Superior temporal gyrus (tissue), 1 donor: ENCODE data around the gene GFRA4.

Experiments used
- DNase-seq: peaks from one replicate; pipeline ENCODE4 v3.0.0-alpha.2; 2016; ENCODE audit errors: extremely low spot score

Gene GFRA4

DNA sequence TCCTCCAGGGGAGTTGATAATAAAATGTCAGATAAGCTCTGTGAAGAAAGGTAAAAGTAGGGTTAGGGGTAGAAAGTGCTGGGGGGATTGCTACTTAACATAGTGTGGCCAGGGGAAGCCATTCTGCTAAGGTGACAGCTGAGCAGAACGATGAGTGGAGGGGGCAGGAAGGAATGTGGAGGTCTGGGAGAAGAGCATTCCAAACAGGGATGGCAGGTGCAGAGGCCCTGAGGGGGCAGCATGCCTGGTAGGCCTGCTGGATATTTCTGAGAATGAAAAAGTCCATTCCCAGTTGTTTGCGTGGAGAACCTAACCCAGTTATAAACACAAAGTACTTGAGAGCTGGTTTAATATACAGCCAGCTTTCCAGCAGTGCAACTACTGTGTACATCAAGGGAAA lies 9.3 kb downstream of the GFRA4 start:
- DNase-seq: no peak

- no peak for DNase-seq
Observed at GRCh38 chr20:3652676-3653596, 10.3 kb downstream of the GFRA4 start.

DNA sequence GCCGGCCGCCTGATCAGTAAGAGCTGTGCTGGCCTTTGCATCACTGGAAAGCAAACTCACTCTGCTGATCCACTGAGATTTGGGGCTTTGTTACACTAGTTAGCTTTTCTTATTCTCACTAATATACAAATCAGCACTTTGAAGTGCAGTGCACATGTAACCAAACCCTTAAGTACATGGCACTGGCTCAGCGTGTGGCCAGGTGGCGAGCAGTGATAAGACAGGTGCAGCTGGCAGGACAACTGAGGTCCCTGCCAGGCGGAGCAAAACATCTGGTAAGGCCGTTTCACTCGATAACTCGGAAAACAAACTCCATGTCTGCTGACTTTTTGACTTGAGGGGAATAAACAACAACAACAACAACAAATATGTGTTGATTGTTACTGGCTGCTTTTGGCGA lies 11.0 kb downstream of the GFRA4 start:
- no peak for DNase-seq

GRCh38 chr20:3651204-3651962 lies 11.8 kb downstream of the GFRA4 start:
- DNase-seq: no peak

- no peak for DNase-seq
Observed at GRCh38 chr20:3648951-3649350, 14.2 kb downstream of the GFRA4 start.

GRCh38 chr20:3647473-3647872 lies 15.7 kb downstream of the GFRA4 start:
- DNase-seq: peak; percentile 63

GRCh38 chr20:3646651-3647050 lies 16.5 kb downstream of the GFRA4 start:
- no peak for DNase-seq

DNA sequence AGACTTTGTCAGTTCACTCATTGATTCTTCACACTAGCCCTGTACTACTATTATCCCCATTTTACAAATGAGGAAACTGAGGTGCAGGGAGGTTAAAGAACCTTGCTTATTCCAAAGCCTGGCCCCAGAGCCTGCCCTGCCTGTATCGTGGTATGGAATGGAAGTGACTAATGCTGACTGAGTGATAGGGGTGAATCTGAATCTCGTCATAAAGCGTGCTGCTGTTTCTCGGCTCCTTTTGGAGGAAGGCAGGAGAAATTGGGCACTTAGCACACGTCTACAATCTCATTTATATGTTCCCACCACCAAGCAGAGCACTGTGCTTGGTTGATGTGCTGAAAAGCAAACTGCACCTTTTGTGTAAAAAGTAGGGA lies 17.1 kb downstream of the GFRA4 start:
- DNase-seq: no peak

GRCh38 chr20:3645309-3646066 lies 17.7 kb downstream of the GFRA4 start:
- DNase-seq: no peak

DNA sequence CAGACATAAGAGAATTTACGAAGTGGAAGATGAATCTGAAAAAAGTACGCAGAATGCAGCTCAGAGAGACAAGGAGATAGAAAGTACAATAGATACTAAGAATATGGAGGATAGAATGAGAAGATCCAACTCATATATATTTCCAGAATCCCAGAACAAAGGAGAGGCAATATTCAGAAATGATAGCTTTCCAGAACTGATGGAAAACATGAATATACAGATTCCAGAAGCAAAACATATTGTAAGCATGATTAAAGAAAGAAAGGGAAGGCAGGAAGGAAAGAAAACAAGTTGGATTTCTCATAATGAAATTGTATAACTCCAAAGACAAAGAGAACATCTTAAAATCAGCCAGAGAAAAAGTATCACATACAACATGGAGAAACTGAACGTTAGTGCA lies 22.9 kb downstream of the GFRA4 start:
- DNase-seq: no peak

DNA sequence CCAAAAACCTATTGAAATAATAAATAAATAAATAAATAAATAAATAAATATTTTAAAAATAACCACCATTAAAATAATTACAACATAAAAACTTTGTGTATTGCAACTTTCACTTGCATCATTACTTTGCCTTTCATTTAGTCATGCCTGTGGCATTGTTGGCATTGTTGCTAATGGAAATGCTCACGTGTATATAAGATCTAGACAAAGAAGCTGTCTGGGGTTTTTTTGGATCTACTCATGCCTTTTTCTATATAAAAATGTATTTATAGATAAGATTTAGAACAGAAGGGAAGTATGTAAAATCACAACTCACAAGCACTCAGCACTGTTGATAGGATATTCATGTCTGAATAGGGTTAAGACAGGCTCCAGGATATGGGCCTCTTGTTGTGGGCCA lies 27.9 kb downstream of the GFRA4 start:
- no peak for DNase-seq

DNA sequence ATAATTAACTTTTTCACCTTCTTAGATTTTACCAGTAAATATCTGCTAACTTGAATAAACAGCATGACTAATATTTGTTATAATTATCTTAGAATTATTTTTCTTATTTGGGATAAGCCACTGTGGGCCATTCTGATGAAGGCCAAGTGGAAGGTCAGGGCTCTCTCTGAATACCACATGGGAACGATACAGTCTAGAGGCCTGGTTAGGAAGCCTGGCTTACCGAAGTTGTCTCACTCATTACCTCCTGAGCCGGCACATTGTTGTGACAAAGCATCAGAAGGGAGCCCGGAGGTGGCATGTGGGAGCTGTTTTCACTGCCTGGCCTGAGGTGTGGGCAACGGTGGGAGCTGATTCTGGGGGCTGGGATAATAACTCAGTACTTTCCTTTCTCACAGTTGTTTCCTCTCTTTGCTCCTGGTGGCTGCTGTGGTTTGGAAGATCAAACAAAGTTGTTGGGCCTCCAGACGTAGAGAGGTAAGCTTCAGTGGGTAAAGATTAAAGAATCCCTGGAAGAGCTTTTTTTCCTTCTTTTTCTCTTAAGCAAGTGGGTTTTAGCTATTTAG lies 29.2 kb downstream of the GFRA4 start:
- no peak for DNase-seq

- DNase-seq: no peak
Observed at GRCh38 chr20:3632311-3633004, 30.7 kb downstream of the GFRA4 start.

- no peak for DNase-seq
Observed at GRCh38 chr20:3631534-3631933, 31.7 kb downstream of the GFRA4 start.

- no peak for DNase-seq
Observed at GRCh38 chr20:3630429-3630828, 32.8 kb downstream of the GFRA4 start.

DNA sequence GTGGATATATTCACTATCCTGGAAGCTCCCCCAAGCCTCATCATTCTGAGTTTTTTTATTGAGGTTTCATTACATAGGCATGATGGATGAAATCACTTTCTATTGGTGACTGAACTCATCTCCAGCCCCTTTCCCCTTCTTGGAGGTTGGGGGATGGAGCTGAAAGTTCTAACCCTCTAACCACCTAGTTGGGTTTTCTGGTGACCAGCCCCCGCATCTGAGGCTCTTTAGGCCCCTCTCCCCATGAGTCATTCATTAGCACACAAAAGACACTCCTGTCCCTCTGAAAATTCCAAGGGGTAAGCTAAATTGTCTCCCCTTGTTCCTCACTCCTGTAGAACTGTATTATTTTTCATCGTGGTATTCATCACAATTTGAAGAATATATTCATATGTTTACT lies 33.3 kb downstream of the GFRA4 start:
- DNase-seq: no peak

- DNase-seq: no peak
Observed at GRCh38 chr20:3628502-3629314, 34.5 kb downstream of the GFRA4 start.

DNA sequence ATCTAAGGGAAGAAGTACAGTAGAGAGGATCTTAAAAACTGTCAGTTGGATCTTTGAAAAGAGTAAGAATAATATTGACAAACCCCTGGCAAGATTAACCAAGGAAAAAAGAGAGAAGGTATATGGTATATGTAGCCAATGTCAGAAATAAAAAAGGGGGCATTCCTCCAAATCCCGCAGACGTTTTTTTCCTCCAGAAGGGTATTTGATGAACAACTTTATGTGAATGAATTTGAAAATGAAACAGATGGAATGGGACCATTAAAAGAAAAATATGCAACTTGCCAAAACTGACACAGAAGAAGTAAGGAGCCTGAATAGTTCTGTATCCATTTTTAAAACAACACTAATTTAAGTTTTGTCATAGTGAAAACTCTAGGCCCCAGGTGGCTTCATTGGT lies 35.7 kb downstream of the GFRA4 start:
- DNase-seq: no peak

- no peak for DNase-seq
Observed at GRCh38 chr20:3622406-3622805, 40.8 kb downstream of the GFRA4 start.

- no peak for DNase-seq
Observed at GRCh38 chr20:3621111-3621510, 42.1 kb downstream of the GFRA4 start.

GRCh38 chr20:3616250-3616649 lies 46.9 kb downstream of the GFRA4 start:
- DNase-seq: no peak
